ACC112 (cell line): ENCODE results near the gene CA12.

Source experiments
- H2AFZ ChIP-seq: fragments of 200-600 bp; sonication (generic); one replicate; pipeline ENCODE4 v1.6.0; 2017; ENCODE audit warnings: antibody characterized with exemption, low read length; ENCODE audit not compliant: unreplicated experiment
- H3K27ac ChIP-seq: fragments of 200-600 bp; sonication (generic); 2 replicates; pipeline ENCODE4 v1.5.1; 2014; ENCODE audit warnings: low read depth, mild to moderate bottlenecking, antibody characterized with exemption, low read length, moderate library complexity
- H3K27me3 ChIP-seq: fragments of 200-600 bp; sonication (generic); 2 replicates; pipeline ENCODE4 v1.6.1; 2014; ENCODE audit warnings: mild to moderate bottlenecking, antibody characterized with exemption, low read length, moderate library complexity, mixed read lengths; ENCODE audit not compliant: insufficient read depth
- H3K36me3 ChIP-seq: fragments of 200-600 bp; sonication (generic); 2 replicates; pipeline ENCODE4 v1.6.1; 2016; ENCODE audit warnings: mild to moderate bottlenecking, antibody characterized with exemption, low read length, moderate library complexity, mixed read lengths; ENCODE audit not compliant: insufficient read depth
- H3K4me1 ChIP-seq: fragments of 200-600 bp; sonication (generic); one replicate; pipeline ENCODE4 v1.6.1; 2016; ENCODE audit warnings: low read length, mixed read lengths; ENCODE audit not compliant: insufficient read depth, unreplicated experiment, control insufficient read depth
- H3K4me3 ChIP-seq: fragments of 200-600 bp; sonication (generic); 2 replicates; pipeline ENCODE4 v1.5.1; 2014; ENCODE audit warnings: mild to moderate bottlenecking, low read depth, low read length
- H3K79me2 ChIP-seq: fragments of 200-600 bp; sonication (generic); one replicate; pipeline ENCODE4 v1.6.0; 2016; ENCODE audit warnings: low read length; ENCODE audit not compliant: control insufficient read depth, unreplicated experiment, insufficient read depth

Gene CA12

GRCh38 chr15:63337046-63337445 is 44.6 kb downstream of the CA12 start:
- H3K79me2 ChIP-seq: no peaks in the 10 kb centered on the region
- H3K4me3 ChIP-seq: no peak overlapping the region
- H3K27me3 ChIP-seq: no peaks in the 10 kb centered on the region
- H2AFZ ChIP-seq: no peak overlapping the region
- H3K4me1 ChIP-seq: peaks cover 16% of the 10 kb centered on the region
- H3K27ac ChIP-seq: no peak overlapping the region
- peaks cover 18% of the 10 kb centered on the region; the same call in 1 of the 2 replicates for H3K36me3 ChIP-seq

- peaks cover 28% of the 10 kb centered on the region for H3K36me3 ChIP-seq
- H3K4me1 ChIP-seq: peaks cover 17% of the 10 kb centered on the region
- H3K27ac ChIP-seq: no peak overlapping the region
- no peak overlapping the region for H2AFZ ChIP-seq
- no peak overlapping the region for H3K4me3 ChIP-seq
- no peaks in the 10 kb centered on the region for H3K79me2 ChIP-seq
- H3K27me3 ChIP-seq: no peaks in the 10 kb centered on the region
Observed at GRCh38 chr15:63335543-63336240, 46.0 kb downstream of the CA12 start.

GRCh38 chr15:63334821-63335220 is 46.8 kb downstream of the CA12 start:
- Histone ChIP-seq H3K79me2 (no peaks in the 10 kb centered on the region), H3K36me3 (peaks cover 23% of the 10 kb centered on the region), H3K4me1 (peaks cover 17% of the 10 kb centered on the region), H3K27ac (no peak overlapping the region), H3K4me3 (no peak overlapping the region), H2AFZ (no peak overlapping the region), H3K27me3 (no peaks in the 10 kb centered on the region)

- Histone ChIP-seq H3K36me3 (peaks cover 16% of the 10 kb centered on the region), H3K79me2 (no peaks in the 10 kb centered on the region), H3K27ac (peak overlapping the region; percentile 70), H3K4me3 (no peak overlapping the region), H3K27me3 (no peaks in the 10 kb centered on the region), H3K4me1 (peaks cover 17% of the 10 kb centered on the region), H2AFZ (no peak overlapping the region)
Observed at GRCh38 chr15:63332367-63333124, 49.1 kb downstream of the CA12 start.

- Histone ChIP-seq H3K27ac (no peak overlapping the region), H3K27me3 (no peaks in the 10 kb centered on the region), H3K36me3 (peaks cover 12% of the 10 kb centered on the region), H3K79me2 (no peaks in the 10 kb centered on the region), H3K4me3 (no peak overlapping the region), H3K4me1 (peaks cover 17% of the 10 kb centered on the region), H2AFZ (no peak overlapping the region)
Observed at GRCh38 chr15:63331456-63331855, 50.2 kb downstream of the CA12 start.

GRCh38 chr15:63330926-63331325 is 50.7 kb downstream of the CA12 start:
- H3K36me3 ChIP-seq: peaks cover 12% of the 10 kb centered on the region
- H2AFZ ChIP-seq: no peak overlapping the region
- peaks cover 17% of the 10 kb centered on the region for H3K4me1 ChIP-seq
- H3K27ac ChIP-seq: no peak overlapping the region
- no peaks in the 10 kb centered on the region for H3K79me2 ChIP-seq
- no peaks in the 10 kb centered on the region for H3K27me3 ChIP-seq
- H3K4me3 ChIP-seq: no peak overlapping the region

- Histone ChIP-seq H3K4me1 (peaks cover 17% of the 10 kb centered on the region), H3K79me2 (no peaks in the 10 kb centered on the region), H3K4me3 (no peak overlapping the region), H3K27me3 (no peaks in the 10 kb centered on the region), H3K27ac (no peak overlapping the region), H3K36me3 (peaks cover 12% of the 10 kb centered on the region), H2AFZ (no peak overlapping the region)
Observed at GRCh38 chr15:63329567-63330350, 51.9 kb downstream of the CA12 start.

- Histone ChIP-seq H3K36me3 (peaks cover 12% of the 10 kb centered on the region), H3K79me2 (no peaks in the 10 kb centered on the region), H3K4me3 (no peak overlapping the region), H3K27me3 (no peaks in the 10 kb centered on the region), H3K4me1 (peaks cover 17% of the 10 kb centered on the region), H2AFZ (no peak overlapping the region), H3K27ac (no peak overlapping the region)
Observed at GRCh38 chr15:63327648-63328421, 53.8 kb downstream of the CA12 start.

GRCh38 chr15:63324770-63325169 is 56.9 kb downstream of the CA12 start:
- Histone ChIP-seq H3K79me2 (no peaks in the 10 kb centered on the region), H3K27me3 (no peaks in the 10 kb centered on the region), H3K36me3 (no peaks in the 10 kb centered on the region; the same call in 1 of the 2 replicates), H2AFZ (no peak overlapping the region), H3K27ac (no peak overlapping the region), H3K4me3 (no peak overlapping the region), H3K4me1 (peaks cover 13% of the 10 kb centered on the region)
